ENCODE measurements around the gene AKAP5.
A peak's percentile ranks its signal among the peaks of the same experiment; 100 is the strongest.
"Not testable (repeated sequence)": the region's sequence is repeated elsewhere in the genome, so short reads cannot be mapped to it uniquely, and the experiment has no call there.

The AKAP5 gene

DNA sequence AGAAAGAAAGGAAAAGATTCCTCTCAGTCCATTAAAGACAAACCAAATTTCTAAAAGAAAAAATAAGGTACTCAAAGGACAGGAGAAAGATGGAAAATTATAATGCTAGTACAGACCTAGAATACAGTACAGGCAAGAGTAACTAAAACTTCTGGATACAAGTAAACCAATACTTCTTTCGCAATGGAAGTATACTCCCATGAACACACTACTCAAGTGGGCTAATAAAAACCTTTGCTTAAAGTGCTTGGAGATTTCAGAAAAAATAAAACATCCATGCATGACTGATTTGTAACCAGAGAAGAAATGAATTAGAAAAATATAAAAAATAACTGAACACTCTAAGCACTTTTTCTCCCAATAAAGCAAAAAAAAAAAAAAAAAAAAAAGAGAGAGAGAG, 34.8 kb downstream of the AKAP5 start:
- H3K4me3 ChIP-seq (ENCODE audit: low read depth, low read length) = no peak overlapping the region

DNA sequence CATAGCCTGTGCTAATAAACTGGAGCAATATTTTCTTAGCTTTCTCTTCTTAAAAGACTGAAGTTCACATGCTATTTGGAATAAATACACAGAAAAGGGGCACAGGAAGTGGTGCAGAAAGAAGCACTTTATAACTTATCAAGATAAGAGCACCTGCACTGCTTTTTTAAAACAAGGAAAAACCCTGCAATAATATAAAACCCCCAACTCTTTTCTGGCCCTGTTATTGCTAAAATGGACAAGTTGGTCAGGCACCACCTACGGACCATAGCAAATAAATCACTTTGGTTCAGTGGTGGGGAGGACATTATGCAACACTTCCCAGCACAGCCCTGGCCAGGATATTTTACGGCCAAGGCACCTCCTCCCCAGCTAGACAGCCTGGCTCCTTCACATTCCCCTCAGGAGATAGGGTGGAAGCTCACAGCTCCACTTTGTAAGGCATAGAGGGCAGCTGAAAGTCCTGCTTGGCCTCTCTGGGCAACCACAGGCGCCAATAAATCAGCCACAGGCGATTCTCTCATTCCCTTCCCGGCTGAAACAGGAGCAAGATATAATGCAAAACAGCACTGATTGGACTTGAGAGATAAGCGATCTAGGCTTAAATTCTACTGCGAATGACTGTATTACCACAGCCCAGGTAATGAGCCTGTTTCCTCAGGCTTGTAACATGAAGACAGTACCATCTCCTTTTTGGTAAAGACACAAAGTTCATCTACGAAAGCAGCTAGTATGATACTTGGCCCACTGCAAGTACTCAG, 36.3 kb downstream of the AKAP5 start:
- H3K4me3 ChIP-seq (ENCODE audit: low read depth, low read length) = peak overlapping the region; percentile 88
- peak; percentile 67 for DNase-seq (ENCODE audit: low read depth)

More for the DNA sequence above, 34.8 kb downstream of the AKAP5 start:
- no peak for DNase-seq (ENCODE audit: low read depth)

DNA sequence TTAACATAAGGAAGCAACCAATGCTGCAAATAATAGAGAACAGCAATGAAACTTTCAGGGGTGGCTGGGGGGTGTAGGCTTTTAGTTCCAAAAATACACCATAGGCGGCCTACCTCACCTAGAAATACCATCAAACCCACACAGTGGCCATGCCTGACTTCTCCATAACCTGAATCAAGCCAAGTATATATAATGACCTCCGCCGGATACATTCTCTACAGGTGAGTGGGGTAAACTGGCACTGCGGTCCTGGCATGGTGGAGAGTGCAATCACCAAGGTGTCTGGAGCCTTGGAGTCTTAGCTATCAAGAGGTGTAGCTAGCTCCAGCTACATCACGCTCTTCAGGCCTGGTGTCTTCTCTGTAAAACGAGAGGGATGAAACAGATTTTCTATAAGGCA, 37.2 kb downstream of the AKAP5 start:
- no peak for DNase-seq (ENCODE audit: low read depth)
- peak overlapping the region; percentile 88 for H3K4me3 ChIP-seq (ENCODE audit: low read depth, low read length)

DNA sequence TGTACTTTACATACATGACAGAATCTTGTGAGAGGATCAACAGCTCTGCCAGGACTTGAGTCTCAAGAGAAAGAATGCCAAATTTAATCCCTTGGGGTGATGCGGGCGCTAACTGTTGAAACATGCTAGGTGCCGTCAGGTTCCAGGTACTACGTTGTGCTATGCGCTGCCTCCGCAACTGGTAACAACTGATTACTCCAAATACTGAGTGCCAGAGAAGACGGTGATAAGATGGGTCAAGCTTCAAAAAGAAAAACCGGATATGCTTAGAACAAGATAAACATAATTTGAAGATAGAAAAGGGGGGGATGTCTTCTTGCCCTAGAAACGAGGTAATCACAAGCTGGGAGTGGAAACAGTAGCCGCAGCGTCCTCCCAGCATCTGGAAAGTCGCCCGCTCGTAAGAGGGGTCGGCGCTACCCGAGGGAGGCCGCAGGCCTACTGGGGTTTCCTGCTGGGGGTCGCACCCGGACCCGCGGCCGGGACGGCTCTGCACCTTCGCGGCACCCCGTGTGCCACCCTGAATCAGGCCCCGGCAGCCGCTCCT, 37.7 kb downstream of the AKAP5 start:
- H3K4me3 ChIP-seq (ENCODE audit: low read depth, low read length) = peak overlapping the region; percentile 88
- no peak for DNase-seq (ENCODE audit: low read depth)

DNA sequence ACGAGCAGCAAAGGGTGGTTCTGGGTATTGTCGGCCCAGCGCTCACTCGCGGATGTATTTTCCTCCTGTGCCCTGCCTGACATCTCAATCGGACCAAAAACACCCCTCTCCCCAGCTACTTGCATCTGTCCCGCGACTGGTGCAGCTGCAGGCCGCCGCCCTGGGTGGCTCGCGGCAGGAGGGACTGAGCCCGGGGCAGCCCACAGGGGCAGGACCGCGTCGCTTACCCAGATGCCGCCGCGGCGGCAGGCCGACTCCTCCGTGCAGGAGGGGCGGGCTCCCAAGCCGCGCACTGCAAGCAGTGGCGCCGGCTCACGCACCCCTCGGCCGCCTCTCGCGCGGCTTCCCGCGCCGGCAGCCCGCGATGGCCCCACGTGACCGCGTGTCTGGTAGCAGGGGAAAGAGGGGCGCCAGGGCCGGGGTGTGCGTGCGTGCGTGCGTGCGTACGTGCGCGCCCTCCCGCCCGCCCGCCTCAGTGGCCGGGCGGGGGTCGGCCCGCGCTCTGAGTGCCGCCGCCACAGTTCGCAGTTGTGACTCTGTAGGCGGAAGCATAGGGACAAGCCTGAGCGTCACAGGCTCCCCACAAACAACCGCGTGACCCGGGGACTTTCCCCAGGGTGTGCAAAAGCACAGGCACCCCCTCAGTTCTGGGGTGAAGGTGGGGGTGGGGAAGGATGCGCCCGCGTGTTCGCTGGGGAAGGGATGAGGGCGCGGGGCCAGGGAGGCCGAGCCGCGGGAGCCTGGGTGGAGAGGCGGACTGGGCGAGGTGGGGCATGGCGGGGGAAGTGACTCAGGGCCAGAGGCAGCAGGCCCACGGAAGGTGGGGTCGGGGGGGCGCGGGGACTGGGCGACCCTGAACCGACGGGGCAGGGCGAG, 38.4 kb downstream of the AKAP5 start, which contains the start of gene ZBTB25:
Gene ZBTB25 (minus strand): TSS at position 405 of the 876 bp plus-strand sequence. CDS start 13,305 bp downstream, outside the sequence.
- peak; percentile 88 for DNase-seq (ENCODE audit: low read depth)
- peak within 1 kb of the TSS; percentile 88 for H3K4me3 ChIP-seq (ENCODE audit: low read depth, low read length)

DNA sequence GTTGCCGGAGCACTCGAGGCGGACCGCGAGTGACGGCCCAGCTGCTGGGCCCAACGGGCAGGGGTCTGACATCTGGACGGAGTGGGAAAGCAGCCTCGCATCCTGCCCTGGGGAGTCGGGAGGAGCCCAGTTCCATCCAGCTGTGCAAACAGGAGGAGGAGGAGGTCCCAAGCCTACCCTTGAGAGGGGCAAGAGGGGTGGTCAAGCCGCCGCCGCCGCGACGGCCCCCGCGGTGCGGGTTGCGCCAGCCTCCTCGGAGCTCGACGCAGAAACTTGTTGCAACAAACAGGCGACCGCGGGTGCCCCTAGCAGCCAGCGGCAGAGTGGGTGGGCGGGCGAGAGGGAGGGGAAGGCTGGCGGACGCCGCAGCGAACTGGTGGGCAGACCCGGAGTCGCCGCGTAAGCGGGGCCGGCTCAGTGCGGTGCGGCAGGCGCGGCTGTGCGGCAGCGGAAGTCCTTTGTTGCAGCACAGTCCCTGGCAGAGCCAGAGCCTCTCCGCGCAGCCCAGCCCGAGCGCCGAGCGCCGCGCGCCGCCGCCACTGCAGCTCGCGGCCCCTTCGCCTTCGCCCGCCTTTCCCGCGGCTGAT, 39.1 kb downstream of the AKAP5 start, which contains the start of gene ZBTB1:
Gene ZBTB1 (plus strand): TSS at position 461 of the 587 bp plus-strand sequence. CDS start 16,735 bp downstream, outside the sequence.
- H3K4me3 ChIP-seq (ENCODE audit: low read depth, low read length) = peak within 1 kb of the TSS; percentile 88
- DNase-seq (ENCODE audit: low read depth) = peak; percentile 89

DNA sequence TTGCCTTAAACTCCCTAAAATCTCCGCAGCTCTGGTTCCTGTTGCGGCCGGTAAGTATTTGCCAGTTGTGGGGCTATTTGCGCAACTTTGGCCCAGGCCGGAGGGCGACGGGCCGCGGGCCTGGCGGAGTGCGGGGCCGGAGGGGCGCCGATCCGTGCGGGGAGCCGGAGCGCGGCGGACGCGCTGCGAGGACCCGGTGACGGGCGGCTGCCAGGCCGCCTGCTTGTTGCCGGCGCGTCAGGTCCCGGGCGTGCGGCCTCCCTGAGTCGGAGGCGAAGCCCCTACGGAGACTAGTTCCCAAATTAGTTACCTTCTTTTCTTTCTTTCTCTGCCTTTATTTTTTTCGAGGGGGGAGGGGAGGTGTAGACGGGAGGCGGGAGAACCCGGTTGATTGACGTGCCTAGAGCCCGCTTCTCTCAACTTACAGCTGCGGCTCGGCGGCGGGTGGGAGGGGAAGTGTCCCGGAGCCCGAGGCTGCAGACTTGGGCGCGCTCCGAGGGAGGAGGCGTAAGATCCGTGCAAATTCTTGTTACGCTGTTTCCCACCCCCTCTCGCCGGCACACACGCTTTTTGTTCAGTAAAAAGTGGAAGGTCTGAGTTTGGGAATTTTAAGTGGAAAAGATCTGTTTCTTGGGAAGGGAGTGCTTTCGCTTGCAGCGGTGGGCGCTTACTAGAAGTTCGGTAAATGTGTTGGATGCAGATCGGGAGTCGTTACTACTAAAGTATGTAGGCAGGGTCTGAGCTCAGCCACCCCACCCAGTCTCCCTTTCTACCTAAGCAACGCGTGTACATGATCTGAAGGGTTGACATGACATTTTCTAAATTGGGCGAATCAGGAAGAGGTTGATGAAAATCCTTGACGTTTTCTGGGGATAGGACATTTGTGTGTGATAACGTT, 39.8 kb downstream of the AKAP5 start:
- H3K4me3 ChIP-seq (ENCODE audit: low read depth, low read length) = peak overlapping the region; percentile 88
- peak; percentile 47 for DNase-seq (ENCODE audit: low read depth)

DNA sequence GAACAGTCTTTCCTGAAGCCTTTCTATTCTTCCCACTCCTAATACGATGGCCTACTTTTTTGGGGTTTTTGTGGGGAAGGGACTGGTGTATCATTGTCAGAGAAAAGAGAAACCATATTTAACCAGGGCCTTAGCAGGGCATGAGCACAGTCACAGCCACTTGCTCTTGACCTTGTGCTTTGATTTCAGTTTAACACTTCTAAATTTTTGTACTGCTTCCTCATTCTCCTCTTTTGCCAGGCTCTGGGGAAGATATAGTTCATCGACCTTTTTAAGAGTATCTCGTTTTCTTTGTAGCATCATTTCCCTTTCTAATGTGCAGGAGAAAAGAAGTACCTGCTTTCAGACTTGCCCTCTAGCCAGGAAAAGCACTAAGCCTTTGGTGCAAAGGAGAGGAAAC, 41.4 kb downstream of the AKAP5 start:
- peak overlapping the region; percentile 88 for H3K4me3 ChIP-seq (ENCODE audit: low read depth, low read length)
- DNase-seq (ENCODE audit: low read depth) = no peak

DNA sequence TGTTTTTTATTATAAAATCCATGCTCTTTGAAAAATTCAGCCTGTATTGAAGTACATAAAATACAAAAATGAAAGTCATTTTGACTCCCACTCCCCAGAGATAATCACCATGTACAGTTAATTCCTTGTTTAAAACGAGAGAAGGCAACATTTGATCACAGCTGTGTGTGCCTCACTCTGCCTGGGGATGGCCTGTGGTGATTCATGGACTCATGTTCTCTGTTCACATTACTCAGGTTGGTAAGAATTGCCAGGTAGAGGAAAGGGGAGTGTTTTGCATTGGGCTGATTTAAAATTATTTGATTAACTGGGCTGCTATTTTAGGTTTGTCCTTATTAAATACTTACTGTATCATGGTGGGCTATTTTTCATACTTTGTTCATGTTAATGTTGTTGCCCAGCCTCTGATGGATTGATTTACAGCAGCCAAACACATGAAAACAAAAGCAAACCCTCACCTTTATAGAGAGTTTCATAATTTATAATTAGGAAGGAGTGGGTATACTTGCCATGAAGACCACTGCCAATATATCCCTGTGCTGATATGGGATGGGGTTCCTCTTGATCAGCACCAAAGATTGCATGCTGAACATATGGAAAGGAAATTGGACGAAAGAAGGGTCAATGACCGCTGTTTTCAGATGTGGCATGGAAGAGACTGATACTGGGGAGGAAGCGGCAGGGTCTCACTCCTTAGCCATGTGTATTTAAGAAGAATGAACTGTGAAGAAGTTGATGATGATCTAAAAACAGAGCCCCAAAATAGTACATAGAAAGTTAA, 42.3 kb downstream of the AKAP5 start:
- no peak for DNase-seq (ENCODE audit: low read depth)
- peak overlapping the region; percentile 10 for H3K4me3 ChIP-seq (ENCODE audit: low read depth, low read length)

DNA sequence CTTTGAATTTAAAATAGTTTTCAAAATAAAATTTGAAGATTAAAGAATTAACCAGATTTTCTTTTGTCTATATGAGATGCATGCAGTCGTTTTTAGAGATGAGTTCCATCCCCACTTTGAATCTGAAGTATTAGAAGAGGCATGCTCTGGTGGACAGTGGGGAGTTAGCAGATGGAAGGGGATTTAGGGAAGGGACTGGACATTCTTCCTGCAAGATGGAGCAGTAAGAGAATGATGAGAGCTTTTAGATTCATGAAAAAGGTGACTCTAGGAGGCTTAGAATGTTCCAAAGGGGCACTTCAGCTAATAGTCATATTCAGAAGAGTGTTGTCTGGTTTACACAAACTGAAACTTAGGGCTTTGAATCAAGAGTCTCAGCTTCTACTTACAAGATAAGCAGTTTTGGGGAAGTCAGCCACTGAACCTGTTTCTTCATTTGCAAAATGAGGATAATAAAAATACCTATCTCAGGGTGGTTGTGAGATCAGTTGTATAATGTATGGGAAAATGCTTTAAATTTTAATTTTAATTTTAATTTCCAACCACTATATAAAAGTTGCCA, 43.0 kb downstream of the AKAP5 start:
- no peak overlapping the region for H3K4me3 ChIP-seq (ENCODE audit: low read depth, low read length)
- no peak for DNase-seq (ENCODE audit: low read depth)

DNA sequence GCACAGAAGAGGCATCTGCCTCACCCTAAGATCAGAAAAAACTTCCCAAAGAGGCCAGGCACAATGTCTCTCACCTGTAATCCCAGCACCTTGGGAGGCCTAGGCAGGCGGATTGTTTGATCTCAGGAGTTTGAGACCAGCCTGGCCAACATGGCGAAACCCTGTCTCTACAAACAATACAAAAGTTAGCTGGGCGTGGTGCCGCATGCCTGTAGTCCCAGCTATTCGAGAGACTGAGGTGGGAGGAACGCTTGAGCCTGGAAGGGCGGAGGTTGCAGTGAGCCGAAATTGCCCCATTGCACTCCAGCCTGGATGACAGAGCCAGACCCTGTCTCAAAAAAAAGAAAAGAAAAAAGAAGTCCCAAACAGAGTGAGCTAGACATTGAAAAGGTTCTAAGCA, 43.7 kb downstream of the AKAP5 start:
- DNase-seq (ENCODE audit: low read depth) = no peak
- no peak overlapping the region for H3K4me3 ChIP-seq (ENCODE audit: low read depth, low read length)

DNA sequence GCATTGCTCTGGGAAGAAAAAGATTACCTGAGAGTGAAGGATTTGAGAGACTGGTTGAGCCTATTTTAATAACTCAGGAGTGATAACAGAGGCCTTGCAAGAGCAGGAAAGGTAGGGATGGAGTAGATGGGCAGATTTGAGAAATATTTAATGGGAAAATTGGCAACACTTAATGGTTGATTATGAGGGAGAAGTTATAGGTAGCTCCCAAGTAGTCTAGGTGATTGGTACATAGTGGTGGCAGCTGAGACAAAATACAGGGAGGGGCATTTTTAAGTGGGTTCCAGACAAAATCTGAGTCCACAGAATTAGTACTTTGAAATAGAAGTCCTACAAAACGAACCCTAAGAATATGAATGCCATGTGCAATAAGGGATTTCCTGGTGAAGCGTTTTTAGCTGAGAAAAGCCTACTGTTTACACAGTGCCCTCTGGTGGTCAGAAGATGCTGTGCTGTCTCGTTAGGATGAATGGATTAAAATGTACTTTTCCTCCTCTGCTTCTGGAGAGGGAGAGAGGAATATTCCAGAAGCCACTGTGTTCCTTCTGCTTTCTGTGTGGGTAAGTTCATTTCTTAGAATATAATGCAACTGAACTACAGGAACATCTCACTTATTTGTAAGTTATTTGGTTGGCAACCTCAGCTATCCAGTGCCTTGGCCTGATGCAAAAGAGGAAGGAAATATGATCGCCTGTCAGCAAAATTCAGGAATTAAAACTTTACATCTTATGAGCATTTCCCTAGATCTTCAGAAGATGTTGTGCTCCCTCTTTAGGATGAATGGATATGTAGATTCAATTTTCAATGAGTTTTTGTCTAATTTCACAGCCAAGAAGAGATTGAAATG, 45.7 kb downstream of the AKAP5 start:
- H3K4me3 ChIP-seq (ENCODE audit: low read depth, low read length) = no peak overlapping the region
- no peak for DNase-seq (ENCODE audit: low read depth)

DNA sequence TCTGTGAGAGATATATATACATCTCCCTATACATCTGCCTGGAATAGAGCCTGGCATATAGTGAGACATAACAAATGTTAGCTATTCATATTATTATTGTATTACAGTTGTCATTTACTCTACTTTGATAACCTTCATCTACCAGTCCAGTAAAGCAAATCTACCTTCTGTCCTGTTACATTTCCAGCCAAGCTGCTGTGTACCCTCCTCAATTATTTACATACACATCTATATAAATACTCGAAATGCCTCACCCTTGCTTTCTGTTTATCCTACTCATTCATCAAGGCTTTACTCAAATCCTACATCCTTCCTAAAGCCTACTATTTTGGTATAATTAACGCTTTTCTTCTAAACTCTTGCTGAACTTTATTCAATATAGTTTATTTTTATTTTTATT, 48.0 kb downstream of the AKAP5 start:
- DNase-seq (ENCODE audit: low read depth) = no peak
- no peak overlapping the region for H3K4me3 ChIP-seq (ENCODE audit: low read depth, low read length)

DNA sequence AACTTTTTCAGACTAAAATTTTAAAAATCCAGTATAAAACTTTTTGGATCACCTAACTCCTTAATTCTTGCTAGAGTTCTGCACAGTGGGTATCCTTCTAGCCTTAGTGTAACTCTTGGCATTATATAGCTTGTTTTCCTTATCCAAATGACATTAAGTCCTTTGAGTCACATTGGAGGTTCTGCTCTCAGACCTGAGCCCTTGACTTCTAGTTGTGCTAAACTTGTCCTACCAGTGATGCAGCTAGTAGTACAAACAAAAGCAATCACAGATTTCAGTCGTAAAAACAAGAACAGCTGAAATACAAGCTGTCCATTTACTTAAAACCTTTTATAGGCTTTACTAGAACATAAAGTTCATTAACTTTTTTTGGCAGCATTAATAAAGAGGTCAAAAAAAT, 49.8 kb downstream of the AKAP5 start:
- no peak overlapping the region for H3K4me3 ChIP-seq (ENCODE audit: low read depth, low read length)
- no peak for DNase-seq (ENCODE audit: low read depth)

DNA sequence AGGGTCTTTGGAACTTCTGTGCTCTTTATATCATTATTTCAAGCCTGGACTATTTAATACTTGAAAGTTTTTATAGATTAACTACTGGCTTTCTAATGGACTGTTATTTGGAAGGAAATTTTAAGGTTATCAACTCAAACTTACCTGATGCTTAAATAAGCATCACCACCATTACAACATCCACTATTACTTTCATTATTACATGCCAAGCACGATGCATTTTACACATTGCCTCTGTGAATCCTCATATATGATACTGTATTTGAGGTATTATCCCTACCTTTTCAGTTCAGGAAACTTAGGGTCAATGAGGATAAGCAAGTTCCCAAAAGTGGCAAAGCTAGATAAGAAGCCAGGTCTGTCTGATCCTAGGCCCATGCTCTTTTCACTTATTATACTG, 51.7 kb downstream of the AKAP5 start:
- DNase-seq (ENCODE audit: low read depth) = no peak
- H3K4me3 ChIP-seq (ENCODE audit: low read depth, low read length) = no peak overlapping the region

DNA sequence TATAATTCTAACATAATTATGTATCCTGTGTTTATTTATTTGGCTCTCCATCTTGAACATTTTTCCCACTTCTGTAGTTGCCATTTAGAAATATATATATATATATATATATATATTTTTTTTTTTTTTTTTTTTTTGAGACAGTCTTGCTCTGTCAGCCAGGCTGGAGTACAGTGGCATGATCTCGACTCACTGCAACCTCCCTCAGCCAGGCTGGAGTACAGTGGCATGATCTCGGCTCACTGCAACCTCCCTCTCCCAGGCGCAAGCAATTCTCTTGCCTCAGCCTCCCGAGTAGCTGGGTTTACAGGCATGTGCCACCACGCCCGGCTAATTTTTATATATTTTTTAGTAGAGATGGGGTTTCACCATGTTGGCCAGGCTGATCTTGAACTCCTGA, 52.4 kb downstream of the AKAP5 start:
- H3K4me3 ChIP-seq (ENCODE audit: low read depth, low read length); DNase-seq (ENCODE audit: low read depth): not testable (repeated sequence)

DNA sequence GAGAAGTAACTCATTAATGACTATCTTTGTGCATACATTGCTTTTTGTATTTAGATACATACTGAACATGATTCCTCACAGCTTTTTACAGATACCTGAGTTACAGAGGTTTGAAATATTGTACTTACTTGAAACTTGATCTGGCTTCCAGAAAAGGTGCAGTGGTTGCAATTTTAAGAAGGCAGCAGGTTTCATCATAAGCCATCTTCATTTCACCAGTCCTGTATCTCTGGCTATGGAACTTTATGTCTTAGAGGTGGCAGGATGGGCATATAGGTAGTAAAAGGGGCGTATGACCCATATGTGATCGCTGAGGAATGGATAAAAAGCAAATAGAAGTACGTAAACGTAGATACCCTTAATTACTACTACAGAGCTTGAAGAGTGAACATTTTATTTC, 52.9 kb downstream of the AKAP5 start:
- no peak overlapping the region for H3K4me3 ChIP-seq (ENCODE audit: low read depth, low read length)

More for the DNA sequence above, 52.9 kb downstream of the AKAP5 start:
- no peak for DNase-seq (ENCODE audit: low read depth)
